T-helper 2 cell (primary cell): Measurements from ENCODE around the gene CCRL2.
"Not testable (repeated sequence)": the region's sequence is repeated elsewhere in the genome, so short reads cannot be mapped to it uniquely, and the experiment has no call there.

Source experiments
- DNase-seq, 5 experiments: peaks; one replicate each; pipeline versions ENCODE4 v3.0.0 to v3.0.0-alpha.2; 2012 to 2022

Gene CCRL2

DNA sequence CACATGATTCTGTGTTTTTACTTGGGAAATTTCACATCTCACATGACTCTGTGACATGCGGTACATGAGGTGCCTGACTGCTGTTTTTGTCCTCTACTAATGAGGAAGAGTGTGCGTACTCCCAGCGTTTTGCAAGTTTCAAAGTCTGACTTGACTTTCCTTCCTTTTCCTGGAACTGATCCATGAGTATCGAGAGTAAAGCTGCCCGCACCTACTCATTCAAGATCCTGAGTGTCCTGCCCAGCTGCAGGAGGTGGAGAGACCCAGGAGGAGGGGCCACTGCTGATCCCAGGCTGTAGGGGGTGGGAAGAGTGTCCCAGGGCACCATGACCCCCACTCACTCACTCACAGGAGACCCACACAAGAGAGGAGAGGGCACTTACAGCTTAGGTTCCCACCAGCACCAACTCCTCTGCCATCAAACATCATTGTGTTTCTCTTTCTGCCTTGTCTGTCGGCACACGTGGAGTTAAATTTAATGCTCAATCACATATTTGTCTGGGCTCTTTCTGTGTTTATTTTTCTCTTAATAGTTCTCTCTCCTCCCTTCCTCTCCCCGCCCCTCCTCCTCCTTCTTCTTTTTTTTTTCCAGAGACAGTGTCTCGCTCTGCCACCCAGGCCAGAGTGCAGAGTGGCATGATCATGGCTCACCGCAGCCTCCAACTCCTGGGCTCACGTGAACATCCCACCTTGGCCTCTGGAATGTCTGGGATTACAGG lies 1.6 kb upstream of the CCRL2 start:
- DNase-seq: no peak

DNA sequence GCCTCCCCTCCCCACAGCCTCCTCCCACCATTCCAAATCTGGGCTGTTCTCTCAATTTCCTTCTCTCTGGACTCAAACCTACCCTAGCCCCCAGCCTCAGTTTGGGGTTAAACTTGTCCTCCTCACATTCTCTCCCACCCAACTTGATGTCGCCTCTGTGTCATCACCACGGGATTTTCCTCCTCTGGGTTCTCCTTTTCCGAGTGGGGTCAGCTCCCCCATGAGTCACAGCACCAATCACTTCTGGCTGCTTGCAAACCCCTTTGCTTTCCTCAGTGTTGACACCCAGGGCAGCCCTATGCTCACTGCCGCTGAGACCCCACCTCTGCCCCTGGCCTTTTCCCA lies 644 bp upstream of the CCRL2 start:
- DNase-seq: no peak

DNA sequence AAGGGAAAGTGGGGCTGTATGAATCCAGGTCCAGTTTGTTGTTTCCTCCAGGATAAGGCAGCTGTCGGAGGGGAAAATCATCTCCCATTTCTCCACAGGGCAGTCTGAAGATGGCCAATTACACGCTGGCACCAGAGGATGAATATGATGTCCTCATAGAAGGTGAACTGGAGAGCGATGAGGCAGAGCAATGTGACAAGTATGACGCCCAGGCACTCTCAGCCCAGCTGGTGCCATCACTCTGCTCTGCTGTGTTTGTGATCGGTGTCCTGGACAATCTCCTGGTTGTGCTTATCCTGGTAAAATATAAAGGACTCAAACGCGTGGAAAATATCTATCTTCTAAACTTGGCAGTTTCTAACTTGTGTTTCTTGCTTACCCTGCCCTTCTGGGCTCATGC lies 911 bp downstream of the CCRL2 start:
- DNase-seq: no peak

DNA sequence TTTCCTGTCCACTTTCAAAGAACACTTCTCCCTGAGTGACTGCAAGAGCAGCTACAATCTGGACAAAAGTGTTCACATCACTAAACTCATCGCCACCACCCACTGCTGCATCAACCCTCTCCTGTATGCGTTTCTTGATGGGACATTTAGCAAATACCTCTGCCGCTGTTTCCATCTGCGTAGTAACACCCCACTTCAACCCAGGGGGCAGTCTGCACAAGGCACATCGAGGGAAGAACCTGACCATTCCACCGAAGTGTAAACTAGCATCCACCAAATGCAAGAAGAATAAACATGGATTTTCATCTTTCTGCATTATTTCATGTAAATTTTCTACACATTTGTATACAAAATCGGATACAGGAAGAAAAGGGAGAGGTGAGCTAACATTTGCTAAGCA lies 1.8 kb downstream of the CCRL2 start:
- DNase-seq: no peak

DNA sequence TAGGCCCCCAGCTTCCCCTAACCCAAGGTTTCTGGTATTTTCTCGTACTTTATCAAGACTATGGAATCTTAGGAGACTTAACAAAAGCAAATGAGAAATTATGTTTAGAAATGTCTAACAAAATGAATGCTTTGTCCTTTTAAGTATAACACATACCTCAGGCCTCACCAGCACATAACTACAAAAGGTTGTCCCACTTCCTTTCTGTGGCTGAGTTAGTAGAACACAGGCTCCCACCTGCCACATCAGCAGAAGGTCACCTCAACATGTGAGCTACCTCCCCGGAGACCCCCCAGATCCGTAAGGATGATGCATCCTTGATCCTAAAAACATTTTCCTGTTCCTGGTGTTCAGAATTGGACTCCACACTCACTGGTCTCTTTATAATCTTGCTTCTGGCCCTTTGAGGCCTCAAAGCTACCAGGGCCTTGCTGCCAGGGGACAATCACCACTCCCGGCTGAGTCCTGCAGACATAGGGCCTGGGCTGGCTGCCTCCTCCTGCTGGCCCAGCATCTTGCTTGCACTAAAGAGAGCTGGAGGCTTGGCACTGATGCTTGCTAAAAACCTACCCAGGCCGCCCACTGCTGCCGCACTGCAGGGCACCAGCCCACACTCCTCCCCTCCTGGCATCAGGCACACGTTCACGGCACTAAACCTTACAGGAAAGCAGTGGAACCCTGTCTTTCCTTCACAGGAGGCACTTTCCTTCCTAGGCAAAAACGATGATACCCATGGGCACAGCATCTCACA lies 2.9 kb downstream of the CCRL2 start:
- no peak for DNase-seq

GRCh38 chr3:46410669-46411068 lies 3.6 kb downstream of the CCRL2 start:
- no peak for DNase-seq

DNA sequence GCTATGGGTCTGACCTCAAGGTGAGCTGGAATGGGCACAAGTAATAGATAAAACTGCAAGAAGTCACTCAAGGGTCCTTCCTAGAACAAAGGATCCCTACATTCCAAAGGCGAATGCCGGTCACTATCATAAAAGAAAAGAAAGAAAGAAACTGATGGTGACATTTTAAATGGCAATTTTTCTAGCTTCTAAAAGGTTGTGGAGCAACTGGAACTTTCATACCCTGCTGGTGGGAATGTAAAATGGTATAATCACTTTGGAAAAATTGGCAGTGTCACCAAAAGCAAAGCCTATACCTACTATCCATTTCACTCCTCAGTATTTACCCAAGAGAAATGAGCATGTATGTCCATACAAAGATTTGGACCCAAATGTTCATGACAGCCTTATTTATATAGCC lies 4.2 kb downstream of the CCRL2 start:
- DNase-seq: no peak

GRCh38 chr3:46412786-46413298 lies 5.8 kb downstream of the CCRL2 start:
- DNase-seq: no peak

- no peak for DNase-seq
Measured at GRCh38 chr3:46413951-46414350, 6.9 kb downstream of the CCRL2 start.

DNA sequence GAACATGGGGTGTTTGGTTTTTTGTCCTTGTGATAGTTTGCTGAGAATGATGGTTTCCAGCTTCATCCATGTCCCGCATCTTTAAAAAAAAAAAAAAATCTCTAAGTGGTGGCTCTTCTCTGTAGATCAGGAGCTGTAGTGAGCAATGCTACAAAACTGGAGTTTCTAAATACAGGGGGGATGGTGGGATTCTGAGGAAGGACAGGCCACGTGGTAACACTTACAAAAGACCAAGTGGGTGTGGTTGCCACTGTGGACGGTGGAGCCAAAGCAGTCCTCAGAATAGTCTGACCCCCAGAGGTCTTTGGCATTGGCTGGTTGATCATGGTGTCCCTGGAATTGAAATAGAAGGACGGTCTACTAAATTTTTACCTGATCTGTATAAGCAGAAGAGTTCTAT lies 7.7 kb downstream of the CCRL2 start:
- DNase-seq: no peak

- no peak for DNase-seq
Measured at GRCh38 chr3:46416125-46416810, 9.2 kb downstream of the CCRL2 start.

DNA sequence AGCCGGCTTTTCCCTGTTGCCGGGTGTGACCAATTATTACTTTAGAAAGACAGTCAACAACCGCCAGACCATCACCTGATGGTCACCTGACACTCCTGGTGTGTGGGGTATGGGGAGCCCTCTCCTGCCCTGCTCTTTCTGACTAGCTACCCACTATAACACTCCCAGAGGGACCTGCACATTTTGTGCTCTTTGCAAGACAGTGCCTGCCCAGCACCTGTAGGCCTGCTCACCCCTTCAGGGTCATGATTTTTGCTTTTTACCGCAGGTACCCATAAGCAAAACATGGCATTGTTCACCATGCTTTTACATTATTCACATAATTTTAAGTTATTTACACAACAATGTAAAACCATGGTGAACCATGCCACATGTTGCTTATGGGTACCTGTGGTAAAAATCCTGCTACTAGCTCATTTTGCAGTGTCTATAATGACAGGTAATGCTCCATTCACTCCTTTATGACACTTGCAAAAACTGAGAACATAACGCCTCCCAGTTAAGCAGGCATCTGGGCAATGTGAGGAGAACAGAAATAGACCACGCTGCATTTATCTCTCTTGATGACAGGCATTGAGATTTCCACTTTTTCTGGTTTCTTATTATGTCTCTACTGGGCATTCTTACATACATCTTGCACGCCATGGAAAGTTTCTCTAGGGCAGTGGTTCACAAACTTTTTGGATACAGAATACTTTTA lies 9.9 kb downstream of the CCRL2 start:
- DNase-seq: no peak

- no peak for DNase-seq
Measured at GRCh38 chr3:46417841-46418611, 11.0 kb downstream of the CCRL2 start.

DNA sequence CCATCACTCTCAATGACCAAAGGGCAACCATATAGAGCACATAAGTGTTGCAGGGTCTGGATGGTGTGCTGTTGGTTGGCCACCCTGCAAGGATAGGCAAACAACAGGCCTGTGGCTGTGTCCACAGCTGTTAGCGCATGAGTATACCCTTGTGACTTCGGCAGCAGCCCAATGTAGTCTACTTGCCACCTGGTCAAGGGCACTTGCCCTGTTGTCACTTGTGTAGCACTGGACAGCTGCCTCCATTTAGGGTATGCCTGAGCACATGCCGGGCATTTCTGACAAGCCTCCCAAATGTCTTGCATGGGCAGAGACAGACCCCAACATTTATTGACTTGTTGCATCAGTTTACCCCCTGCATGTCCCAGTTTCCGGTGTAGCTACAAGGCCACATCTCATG lies 12.8 kb downstream of the CCRL2 start:
- DNase-seq: no peak

GRCh38 chr3:46420931-46421330 lies 13.9 kb downstream of the CCRL2 start:
- no peak for DNase-seq

- DNase-seq: no peak
Measured at GRCh38 chr3:46422617-46423016, 15.6 kb downstream of the CCRL2 start.

DNA sequence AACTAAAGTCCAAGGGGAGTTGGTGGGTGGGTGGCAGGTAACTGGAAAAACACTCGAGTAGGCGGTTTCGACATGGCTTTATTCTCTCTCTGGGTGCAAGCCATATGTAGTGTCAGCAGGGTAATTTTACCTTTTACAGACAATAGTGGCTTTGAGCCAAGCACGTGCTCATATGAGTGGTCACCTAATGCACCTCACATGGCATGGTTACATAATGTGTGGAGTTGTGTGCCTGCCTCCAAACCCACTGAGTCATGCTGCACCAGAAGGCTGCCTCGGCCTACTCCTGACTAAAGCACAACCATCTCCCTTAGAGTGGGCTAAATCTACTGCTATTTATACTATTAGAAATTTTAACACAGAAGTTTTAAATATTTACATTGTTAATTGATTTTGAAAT lies 16.5 kb downstream of the CCRL2 start:
- DNase-seq: no peak

DNA sequence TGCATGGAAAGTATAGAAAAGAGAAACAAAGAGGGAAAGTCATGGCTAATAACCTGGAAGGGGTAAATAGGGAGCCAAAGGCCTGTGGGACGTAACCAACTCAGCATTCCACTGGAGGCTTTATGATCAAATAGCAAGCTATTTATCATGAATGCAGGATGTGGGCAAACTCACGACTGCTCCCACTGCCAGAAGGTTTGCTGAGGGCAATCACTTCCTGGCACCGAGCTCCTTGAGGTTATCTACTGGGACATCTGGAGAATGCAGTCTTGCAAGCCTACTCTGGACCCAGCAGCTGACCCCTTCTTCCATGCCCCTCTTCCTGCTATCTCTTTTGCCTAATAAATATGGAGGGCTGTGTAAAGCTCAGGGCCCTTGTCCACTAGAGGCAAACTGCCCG lies 19.4 kb downstream of the CCRL2 start:
- DNase-seq: not testable (repeated sequence)

- DNase-seq: not testable (repeated sequence)
Measured at GRCh38 chr3:46427404-46427803, 20.3 kb downstream of the CCRL2 start.

DNA sequence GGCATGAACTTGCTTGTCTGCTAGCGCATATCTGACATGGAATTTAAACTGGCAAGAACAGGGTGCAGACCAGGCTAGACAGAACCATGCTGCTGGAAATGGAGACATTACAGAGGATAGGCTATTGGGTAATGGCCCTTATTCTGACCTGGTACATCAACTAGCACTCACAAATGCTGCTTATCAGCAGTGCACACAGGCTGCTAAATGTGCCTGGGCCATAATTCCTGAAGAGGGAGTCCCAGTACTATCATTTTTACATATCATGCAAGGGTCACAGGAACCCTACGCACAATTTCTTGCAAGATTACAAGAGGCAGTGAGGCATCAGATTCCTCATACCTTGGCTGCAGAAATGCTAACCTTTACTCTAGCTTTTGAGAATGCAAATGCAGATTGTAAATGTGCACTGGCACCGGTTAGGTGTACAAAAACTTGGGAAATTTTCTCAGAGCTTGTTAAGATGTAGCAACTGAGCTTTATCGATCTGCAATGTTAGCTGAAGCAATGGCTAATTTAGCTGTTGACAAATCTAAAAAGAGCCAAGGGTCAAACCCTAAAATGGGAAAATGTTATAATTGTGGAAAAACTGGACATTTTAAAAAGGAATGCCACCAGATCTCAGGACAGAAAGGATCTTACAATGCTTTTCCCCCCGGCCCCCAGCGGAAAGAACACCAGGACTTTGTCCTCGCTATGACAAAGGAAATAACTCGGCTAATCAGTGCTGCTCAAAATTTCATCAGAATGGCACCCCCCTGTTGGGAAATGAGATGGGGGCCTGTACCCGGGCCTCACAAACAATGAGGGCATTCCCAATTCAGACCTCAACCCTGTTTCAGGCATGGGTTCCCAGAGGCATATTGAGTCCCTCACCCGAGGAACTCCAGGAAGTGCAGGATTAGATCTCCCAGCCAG lies 21.1 kb downstream of the CCRL2 start:
- no peak for DNase-seq

GRCh38 chr3:46429250-46429649 lies 22.2 kb downstream of the CCRL2 start:
- DNase-seq: no peak
